Uterus (tissue), 4 donors: ENCODE measurements around the gene NIN. TPM values are rescaled to one million over a fixed set of nuclear protein-coding genes. Genes with fewer than 3 reads are reported as not detected.

Experiments
- DNase-seq, 2 donors: peaks; one replicate each; pipeline ENCODE4 v3.0.0-alpha.2; 2019 to 2020
- H3K27ac ChIP-seq, 2 donors: fragments of 200-600 bp; sonication (generic); 1 replicate in 1 of 2; 2 replicates in 1 of 2; pipeline ENCODE4 v1.5.1; 2016 to 2018
- H3K27me3 ChIP-seq, 2 donors: fragments of 200-600 bp; sonication (generic); one replicate each; pipeline ENCODE4 v1.5.1; 2018 to 2019; ENCODE audit warnings: control low read depth in 1 of 2
- H3K36me3 ChIP-seq, 2 donors: fragments of 200-600 bp; sonication (generic); one replicate each; pipeline ENCODE4 v1.5.1; 2019; ENCODE audit warnings: control low read depth in 1 of 2
- H3K4me1 ChIP-seq, 2 donors: fragments of 200-600 bp; sonication (generic); one replicate each; pipeline ENCODE4 v1.5.1; 2018 to 2019; ENCODE audit warnings: control low read depth in 1 of 2
- H3K4me3 ChIP-seq, 2 donors: fragments of 200-600 bp; sonication (generic); 1 replicate in 1 of 2; 2 replicates in 1 of 2; pipeline ENCODE4 v1.5.1; 2018 to 2019; ENCODE audit warnings: mild to moderate bottlenecking in 1 of 2
- H3K9me3 ChIP-seq, 2 donors: fragments of 200-600 bp; sonication (generic); one replicate each; pipeline ENCODE4 v1.5.1; 2019; ENCODE audit warnings: control low read depth in 1 of 2
- CTCF ChIP-seq, 4 experiments: fragments of 200-600 bp in 2 of 4; fragments of 450-650 bp in 2 of 4; sonication (generic) in 2 of 4; IDR thresholded peaks; one replicate each; pipeline ENCODE4 v1.5.1; 2016 to 2019; ENCODE audit warnings: antibody characterized with exemption in 4 of 4, mild to moderate bottlenecking in 2 of 4, moderate library complexity in 1 of 4
- POLR2A ChIP-seq, 2 donors: fragments of 450-650 bp; IDR thresholded peaks; one replicate each; pipeline ENCODE4 v1.6.1; 2016; ENCODE audit warnings: antibody characterized with exemption in 2 of 2, mild to moderate bottlenecking in 1 of 2, moderate library complexity in 1 of 2
- intact Hi-C: fragments of 100-400 bp; cut with DNase I; formaldehyde crosslinking; loops from one replicate; pipeline ENCODE4 v1.15.1; 2023; ENCODE audit warnings: low total_unique reads
- total RNA-seq, 4 donors: library from RNA; depleted of rRNA in 3 of 4; stranded (reverse); fragments of >200 nt in 3 of 4; gene quantifications; one replicate each; pipeline versions ENCODE4 v1.1.0 to v1.2.4, GENCODE V29; 2014 to 2023
- donor health status: DM: yes; HTN: yes; CAD: no.

The NIN gene
- total RNA-seq, 4 donors from 2014 or later, result 8.8 to 45.6 (median 34.2) TPM

- intact Hi-C loops, result no loop called here
- Histone ChIP-seq H3K4me3 (no peak overlapping the region), H3K4me1 (no peaks in the 10 kb centered on the region), H3K9me3 (no peaks in the 10 kb centered on the region), H3K27me3 (no peaks in the 10 kb centered on the region), H3K27ac (peak overlapping the region; percentile 54 to 57), H3K36me3 (no peaks in the 10 kb centered on the region)
- DNase-seq, result no peak
- TF ChIP-seq POLR2A (IDR thresholded peaks at IDR 0.05) (no peak), CTCF (IDR thresholded peaks at IDR 0.05) (no peak)
Measured at GRCh38 chr14:50775357-50775756, 55.6 kb downstream of the NIN start.

- no peak overlapping the region for H3K4me3 ChIP-seq
- H3K36me3 ChIP-seq, result no peaks in the 10 kb centered on the region
Measured at GRCh38 chr14:50774542-50775267, 56.3 kb downstream of the NIN start.

GRCh38 chr14:50773632-50774541, 57.1 kb downstream of the NIN start:
- no peaks in the 10 kb centered on the region for H3K27me3 ChIP-seq
- peak; percentile 20 to 55 (median 34) for TF ChIP-seq CTCF (IDR thresholded peaks at IDR 0.05)
- no peak for TF ChIP-seq POLR2A (IDR thresholded peaks at IDR 0.05)
- no peaks in the 10 kb centered on the region for H3K9me3 ChIP-seq
- H3K4me1 ChIP-seq, result no peaks in the 10 kb centered on the region
- H3K27ac ChIP-seq, result peak overlapping the region; percentile 54 to 57
- intact Hi-C loops, result no loop called here
- DNase-seq, result no peak
- no peaks in the 10 kb centered on the region for H3K36me3 ChIP-seq
- no peak overlapping the region for H3K4me3 ChIP-seq

More at GRCh38 chr14:50774542-50775267, 56.3 kb downstream of the NIN start:
- Histone ChIP-seq H3K9me3 (no peaks in the 10 kb centered on the region), H3K27me3 (no peaks in the 10 kb centered on the region), H3K27ac (peak overlapping the region; percentile 54 to 57), H3K4me1 (no peaks in the 10 kb centered on the region)
- TF ChIP-seq CTCF (IDR thresholded peaks at IDR 0.05) (no peak), POLR2A (IDR thresholded peaks at IDR 0.05) (no peak)
- intact Hi-C loops, result no loop called here
- DNase-seq, result peak in 1 of 2 donors; percentile 26

GRCh38 chr14:50772412-50772811, 58.5 kb downstream of the NIN start:
- no peaks in the 10 kb centered on the region for H3K27me3 ChIP-seq
- no peaks in the 10 kb centered on the region for H3K4me1 ChIP-seq
- H3K9me3 ChIP-seq, result no peaks in the 10 kb centered on the region
- intact Hi-C loops, result no loop called here
- no peaks in the 10 kb centered on the region for H3K36me3 ChIP-seq
- no peak overlapping the region for H3K27ac ChIP-seq
- no peak for DNase-seq
- H3K4me3 ChIP-seq, result no peak overlapping the region
- TF ChIP-seq POLR2A (IDR thresholded peaks at IDR 0.05), result no peak

- TF ChIP-seq POLR2A (IDR thresholded peaks at IDR 0.05) (no peak), CTCF (IDR thresholded peaks at IDR 0.05) (no peak)
- Histone ChIP-seq H3K36me3 (no peaks in the 10 kb centered on the region), H3K4me3 (no peak overlapping the region), H3K27me3 (no peaks in the 10 kb centered on the region), H3K4me1 (no peaks in the 10 kb centered on the region), H3K9me3 (no peaks in the 10 kb centered on the region), H3K27ac (no peak overlapping the region)
- DNase-seq, result no peak
- intact Hi-C loops, result no loop called here
Measured at GRCh38 chr14:50770586-50770985, 60.4 kb downstream of the NIN start.
